Heart left ventricle (tissue), 16 donors: ENCODE data around the gene PJA1. TPM values are rescaled to one million over a fixed set of nuclear protein-coding genes. Genes with fewer than 3 reads are reported as not detected.

Experiments
- ATAC-seq, 4 donors: fragments of 200-7000 bp; cut with Tn5 transposase; one replicate each; pipeline ENCODE4 v1.9.1; 2020 to 2022; ENCODE audit warnings: moderate library complexity in 4 of 4, mild to moderate bottlenecking in 3 of 4, moderate number of reproducible peaks in 1 of 4
- DNase-seq, 5 donors: peaks; one replicate each; pipeline ENCODE4 v3.0.0-alpha.2; 2020
- H3K27ac ChIP-seq, 12 donors: fragments of 200-600 bp; sonication (generic) in 4 of 12; one replicate each; pipeline versions ENCODE4 v1.5.0 to v1.8.0; 2016 to 2022; ENCODE audit warnings: mild to moderate bottlenecking in 2 of 12
- H3K27me3 ChIP-seq, 9 donors: fragments of 200-600 bp; sonication (generic) in 2 of 9; one replicate each; pipeline versions ENCODE4 v1.5.1 to v1.8.0; 2016 to 2022; ENCODE audit warnings: mild to moderate bottlenecking in 3 of 9
- H3K36me3 ChIP-seq, 9 donors: fragments of 200-600 bp; sonication (generic) in 2 of 9; one replicate each; pipeline versions ENCODE4 v1.5.0 to v1.8.0; 2018 to 2022; ENCODE audit warnings: mild to moderate bottlenecking in 2 of 9
- H3K4me1 ChIP-seq, 12 donors: fragments of 200-600 bp; sonication (generic) in 4 of 12; one replicate each; pipeline versions ENCODE4 v1.5.0 to v1.8.0; 2016 to 2022; ENCODE audit warnings: mild to moderate bottlenecking in 3 of 12
- H3K4me3 ChIP-seq, 12 donors: fragments of 200-600 bp; sonication (generic) in 4 of 12; one replicate each; pipeline versions ENCODE4 v1.5.0 to v1.8.0; 2017 to 2022; ENCODE audit warnings: mild to moderate bottlenecking in 9 of 12, moderate library complexity in 4 of 12
- H3K9me3 ChIP-seq, 12 donors: fragments of 200-600 bp; sonication (generic) in 4 of 12; one replicate each; pipeline versions ENCODE4 v1.5.0 to v1.8.0; 2016 to 2022; ENCODE audit warnings: mild to moderate bottlenecking in 1 of 12
- POLR2A ChIP-seq, 2 donors: fragments of 450-650 bp; IDR thresholded peaks; one replicate each; pipeline ENCODE4 v1.6.1; 2017; ENCODE audit warnings: antibody characterized with exemption in 2 of 2, mild to moderate bottlenecking in 2 of 2, moderate library complexity in 2 of 2
- WGBS, 4 donors: extraction: QIAGEN DNeasy Blood & Tissue Kit in 2 of 4; methylation state at CpG; one replicate each; pipeline versions ENCODE4 v1.1.5 to v1.1.7; 2013 to 2018; 5-methylcytosine and 5-hydroxymethylcytosine counted together
- intact Hi-C, 10 donors: fragments of 100-400 bp; cut with DNase I; formaldehyde crosslinking; loops; one replicate each; pipeline versions ENCODE4 v1.11.1 to v1.14.2; 2022
- long read RNA-seq, 3 donors: library from polyadenylated mRNA; unstranded; transcript quantifications; one replicate each; pipeline ENCODE4 v2.0.0, GENCODE V29; 2020 to 2021
- polyA plus RNA-seq, 2 donors: library from polyadenylated mRNA; stranded (reverse); fragments of 200-250 nt; gene quantifications; one replicate each; pipeline ENCODE4 v1.2.3, GENCODE V29; 2013
- total RNA-seq, 9 donors: library from RNA; depleted of rRNA in 2 of 9; stranded (reverse); fragments of >200 nt in 2 of 9; fragmentation: NEBNext Ultra II Directional in 3 of 9; extraction: Animal tissue kit (Norgen Biotek cat#: 25700) in 3 of 9; gene quantifications; one replicate each; pipeline versions ENCODE4 v1.1.0 to v1.2.4, GENCODE V29; 2016 to 2023
- TF ChIP-seq, protein P1 (sequence below), 12 donors: fragments of 200-600 bp; sonication (generic) in 4 of 12; IDR thresholded peaks; one replicate each; pipeline versions ENCODE4 v1.5.0 to v1.8.0; 2018 to 2022; ENCODE audit warnings: antibody characterized with exemption in 12 of 12, mild to moderate bottlenecking in 5 of 12
- donor health status: ischemic (EF 13 %, LVEDD 7.1; RV severe dilation, severe dysfunction).
- donor health status: healthy with polysubstance abuse.
- donor health status: DM: no; HTN: yes; CAD: no.
- donor health status: DM: no; HTN: no; CAD: no.
- donor health status: ischemic (EF 25% LVEDD 6.9; RV normal size, moderate dysfunction).
- donor health status: ischemic (EF 25% LVEDD 5.7; RV mildly dilated, moderate dysfunction).
- donor health status: healthy.
- donor health status: DM: yes; HTN: yes; CAD: no.
- donor health status: ischemic (EF 35%, LVEDD 5.7; RV mildly dilated, moderate dysfunction).
- donor health status: nonischemic (EF 11% LVEDD 7.7; RV severe dilation, severe dysfunction).
- donor health status: DM: yes; HTN: yes; CAD: no.
- donor health status: PGD.
- donor health status: ischemic (EF 29% LVEDD 5.4; RV normal size, mild dysfunction).
- donor health status: nonischemic (EF 23%, LVEDD 6.1; RV moderate dilation, normal function).

PJA1 gene, protein sequence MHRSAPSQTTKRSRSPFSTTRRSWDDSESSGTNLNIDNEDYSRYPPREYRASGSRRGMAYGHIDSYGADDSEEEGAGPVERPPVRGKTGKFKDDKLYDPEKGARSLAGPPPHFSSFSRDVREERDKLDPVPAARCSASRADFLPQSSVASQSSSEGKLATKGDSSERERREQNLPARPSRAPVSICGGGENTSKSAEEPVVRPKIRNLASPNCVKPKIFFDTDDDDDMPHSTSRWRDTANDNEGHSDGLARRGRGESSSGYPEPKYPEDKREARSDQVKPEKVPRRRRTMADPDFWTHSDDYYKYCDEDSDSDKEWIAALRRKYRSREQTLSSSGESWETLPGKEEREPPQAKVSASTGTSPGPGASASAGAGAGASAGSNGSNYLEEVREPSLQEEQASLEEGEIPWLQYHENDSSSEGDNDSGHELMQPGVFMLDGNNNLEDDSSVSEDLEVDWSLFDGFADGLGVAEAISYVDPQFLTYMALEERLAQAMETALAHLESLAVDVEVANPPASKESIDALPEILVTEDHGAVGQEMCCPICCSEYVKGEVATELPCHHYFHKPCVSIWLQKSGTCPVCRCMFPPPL
- total RNA-seq: 10 to 100 TPM in 8 of 9 donors, 1 to 10 TPM in 1; 7.8 to 20.1 (median 14.4) TPM
- polyA plus RNA-seq: 10 to 100 TPM in 1 of 2 donors, 1 to 10 TPM in 1; 4.3 to 17.9 TPM
- long read RNA-seq, donor 1, transcript PJA1-201 (2 exons, 2,755 nt): minor isoform, 8 of 55 reads
- long read RNA-seq, donor 1, transcript PJA1-206 (2 exons, 887 nt): minor isoform, 7 of 55 reads
- long read RNA-seq, donor 1, transcript PJA1-202 (2 exons, 2,672 nt): major isoform, 36 of 55 reads
- long read RNA-seq, donor 1, partial matches to known transcripts: 0 of 55 reads
- long read RNA-seq, donor 1, other reads (novel, unspliced or antisense): 1 of 55 reads
- long read RNA-seq, donor 2, transcript PJA1-203 (1 exons, 2,692 nt): minor isoform, 6 of 132 reads
- long read RNA-seq, donor 2, transcript PJA1-206 (2 exons, 887 nt): minor isoform, 13 of 132 reads
- long read RNA-seq, donor 2, transcript PJA1-201 (2 exons, 2,755 nt): minor isoform, 10 of 132 reads
- long read RNA-seq, donor 2, transcript PJA1-202 (2 exons, 2,672 nt): major isoform, 93 of 132 reads
- long read RNA-seq, donor 2, partial matches to known transcripts: 0 of 132 reads
- long read RNA-seq, donor 2, other reads (novel, unspliced or antisense): 6 of 132 reads
- long read RNA-seq, donor 3, transcript PJA1-206 (2 exons, 887 nt): minor isoform, 5 of 49 reads
- long read RNA-seq, donor 3, transcript PJA1-202 (2 exons, 2,672 nt): major isoform, 36 of 49 reads
- long read RNA-seq, donor 3, partial matches to known transcripts: 0 of 49 reads
- long read RNA-seq, donor 3, other reads (novel, unspliced or antisense): 1 of 49 reads

DNA sequence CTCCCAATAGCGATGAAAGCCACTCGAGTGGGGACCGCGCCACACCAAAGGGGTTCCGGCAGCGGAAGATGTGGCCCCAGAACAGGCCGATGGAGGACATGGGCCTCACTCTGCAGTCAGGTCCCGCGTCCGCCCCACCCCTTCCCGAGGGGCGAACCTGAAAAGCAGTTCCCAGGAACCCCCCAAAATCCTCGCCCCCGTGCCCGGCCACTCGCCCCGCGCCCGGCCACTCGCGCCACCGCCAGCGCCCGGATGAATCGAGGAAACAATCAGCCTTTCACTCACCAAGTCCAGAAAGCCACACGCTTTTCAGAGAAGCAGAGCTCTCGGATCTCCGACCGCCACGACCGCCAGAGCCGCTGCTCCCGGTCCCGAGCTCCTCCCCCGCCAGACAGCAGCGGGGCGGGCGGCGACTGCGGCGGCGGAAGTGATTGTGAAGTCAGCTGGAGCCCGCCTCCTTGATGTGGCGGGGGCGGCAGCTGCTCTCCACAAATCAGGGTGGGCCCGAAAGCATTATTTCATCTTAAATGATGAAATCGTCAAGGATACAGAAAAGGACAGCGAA, at the start of gene PJA1:
TSS of gene PJA1 (minus strand) at position 367 of the 565 bp plus-strand sequence. CDS start 2,380 bp downstream, outside the sequence.
- 1 to 35% (median 15%) methylated on average over 46 to 48 of the region's 48 CpGs for WGBS, 4 donors
- intact Hi-C loops: loop anchor here in 2 of 10 donors (10.0 kb wide), 1 partner anchor 340 kb away; the partner anchor contains the start of gene EFNB1 (in 2 of the 2)

DNA sequence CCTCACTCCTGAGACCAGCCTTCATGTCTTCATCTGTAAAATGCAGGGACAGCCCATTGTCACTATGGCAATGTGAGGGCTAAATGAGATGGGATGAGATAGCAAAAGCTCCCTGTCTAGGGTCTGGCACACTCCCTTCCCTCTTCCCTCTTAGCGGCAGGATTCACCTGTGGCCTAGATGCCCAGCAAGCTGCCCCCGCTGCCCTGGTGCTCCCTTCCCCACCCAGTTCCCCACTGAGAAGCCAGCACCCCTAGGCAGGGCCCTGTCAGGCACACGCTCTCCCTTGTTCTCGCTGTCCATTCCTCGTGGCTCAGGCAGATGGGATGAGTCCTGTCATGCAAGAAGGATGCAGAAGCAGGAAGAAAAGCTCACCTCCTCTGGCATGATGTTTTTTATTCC, 49.2 kb upstream of the PJA1 start:
- ATAC-seq (no peak), DNase-seq (no peak)
- TF ChIP-seq POLR2A (IDR thresholded peaks at IDR 0.05): no peak
- TF ChIP-seq, protein P1, sequence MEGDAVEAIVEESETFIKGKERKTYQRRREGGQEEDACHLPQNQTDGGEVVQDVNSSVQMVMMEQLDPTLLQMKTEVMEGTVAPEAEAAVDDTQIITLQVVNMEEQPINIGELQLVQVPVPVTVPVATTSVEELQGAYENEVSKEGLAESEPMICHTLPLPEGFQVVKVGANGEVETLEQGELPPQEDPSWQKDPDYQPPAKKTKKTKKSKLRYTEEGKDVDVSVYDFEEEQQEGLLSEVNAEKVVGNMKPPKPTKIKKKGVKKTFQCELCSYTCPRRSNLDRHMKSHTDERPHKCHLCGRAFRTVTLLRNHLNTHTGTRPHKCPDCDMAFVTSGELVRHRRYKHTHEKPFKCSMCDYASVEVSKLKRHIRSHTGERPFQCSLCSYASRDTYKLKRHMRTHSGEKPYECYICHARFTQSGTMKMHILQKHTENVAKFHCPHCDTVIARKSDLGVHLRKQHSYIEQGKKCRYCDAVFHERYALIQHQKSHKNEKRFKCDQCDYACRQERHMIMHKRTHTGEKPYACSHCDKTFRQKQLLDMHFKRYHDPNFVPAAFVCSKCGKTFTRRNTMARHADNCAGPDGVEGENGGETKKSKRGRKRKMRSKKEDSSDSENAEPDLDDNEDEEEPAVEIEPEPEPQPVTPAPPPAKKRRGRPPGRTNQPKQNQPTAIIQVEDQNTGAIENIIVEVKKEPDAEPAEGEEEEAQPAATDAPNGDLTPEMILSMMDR (IDR thresholded peaks at IDR 0.05): no peak
- Histone ChIP-seq H3K9me3 (peaks cover 0 to 5% (median 0%) of the 10 kb centered on the region in 12 donors), H3K27ac (no peak overlapping the region), H3K4me3 (no peak overlapping the region), H3K4me1 (peaks cover 0 to 6% (median 0%) of the 10 kb centered on the region in 12 donors), H3K36me3 (no peaks in the 10 kb centered on the region), H3K27me3 (peaks cover 0 to 11% (median 0%) of the 10 kb centered on the region in 9 donors)
- 79 to 95% (median 90%) methylated on average over 5 of the region's 5 CpGs for WGBS, 4 donors
- intact Hi-C loops: loop anchor here in 3 of 10 donors (10.0 kb wide), 3 partner anchors 80 to 150 kb away; no protein-coding TSS in a partner anchor

More for the DNA sequence above, at the start of gene PJA1:
- Histone ChIP-seq H3K9me3 (peaks cover 0 to 16% (median 0%) of the 10 kb centered on the region in 12 donors), H3K27me3 (peaks cover 0 to 15% (median 0%) of the 10 kb centered on the region in 9 donors), H3K27ac (peak within 1 kb of the TSS; percentile 53 to 87 (median 75)), H3K36me3 (peaks cover 0 to 7% (median 0%) of the 10 kb centered on the region in 9 donors), H3K4me3 (peak within 1 kb of the TSS; percentile 58 to 95 (median 73)), H3K4me1 (peaks cover 0 to 6% (median 0%) of the 10 kb centered on the region in 12 donors)
- DNase-seq (peak; percentile 76 to 87 (median 78)), ATAC-seq (peak; percentile 69 to 98 (median 96))
- TF ChIP-seq, protein P1 (IDR thresholded peaks at IDR 0.05): no peak
- TF ChIP-seq POLR2A (IDR thresholded peaks at IDR 0.05): peak in 1 of 2 donors; percentile 46

DNA sequence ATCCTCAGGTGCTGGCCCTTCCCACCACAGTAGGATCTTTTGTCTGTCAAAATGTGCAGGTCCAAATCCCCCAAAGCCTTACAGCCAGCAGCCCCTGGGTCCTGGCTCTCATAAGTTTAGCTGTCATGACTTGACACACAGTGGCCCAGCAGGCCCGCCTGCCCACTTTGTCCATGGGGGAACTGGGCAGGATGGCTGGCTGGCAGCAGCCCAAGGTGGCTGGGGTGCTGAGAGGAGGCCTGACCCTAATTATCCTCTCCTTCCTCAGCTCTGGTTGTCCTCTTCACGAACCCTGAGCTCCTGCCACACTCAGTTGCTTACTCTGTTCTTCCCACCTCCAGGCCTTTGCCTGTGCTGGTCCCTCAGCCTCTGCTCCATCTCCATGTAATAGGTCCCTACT, 46.4 kb upstream of the PJA1 start:
- Histone ChIP-seq H3K27me3 (peaks cover 0 to 11% (median 0%) of the 10 kb centered on the region in 9 donors), H3K4me3 (no peak overlapping the region), H3K4me1 (peaks cover 0 to 6% (median 0%) of the 10 kb centered on the region in 12 donors), H3K27ac (no peak overlapping the region), H3K9me3 (peaks cover 0 to 6% (median 0%) of the 10 kb centered on the region in 12 donors), H3K36me3 (no peaks in the 10 kb centered on the region)
- intact Hi-C loops: loop anchor here in 3 of 10 donors (10.0 kb wide), 3 partner anchors 77 to 147 kb away; no protein-coding TSS in a partner anchor
- 50 to 90% (median 77%) methylated on average over 1 to 2 of the region's 2 CpGs for WGBS, 4 donors
- ATAC-seq: no peak
- TF ChIP-seq POLR2A (IDR thresholded peaks at IDR 0.05): no peak
- TF ChIP-seq, protein P1 (IDR thresholded peaks at IDR 0.05): no peak
- no peak for DNase-seq
